Hepatocyte (in vitro differentiated cells): Measurements from ENCODE around the gene ITGB7. TPM values are rescaled to one million over a fixed set of nuclear protein-coding genes. Genes with fewer than 3 reads are reported as not detected.

Experiments
- DNase-seq: peaks from one replicate; pipeline ENCODE4 v3.0.0-alpha.2; 2016; ENCODE audit warnings: low spot score
- H2AFZ ChIP-seq: fragments of 200-600 bp; sonication (generic); 2 replicates; pipeline ENCODE4 v1.6.0; 2016; ENCODE audit warnings: antibody characterized with exemption, mild to moderate bottlenecking
- H3K27ac ChIP-seq: fragments of 200-600 bp; sonication (generic); 2 replicates; pipeline ENCODE4 v1.5.1; 2016; ENCODE audit warnings: mild to moderate bottlenecking
- H3K27me3 ChIP-seq: fragments of 200-600 bp; sonication (generic); 2 replicates; pipeline ENCODE4 v1.6.1; 2016
- H3K36me3 ChIP-seq: fragments of 200-600 bp; sonication (generic); replicated peaks from 2 replicates; pipeline ENCODE4 v1.5.1; 2016; ENCODE audit warnings: low read depth; ENCODE audit not compliant: insufficient read depth
- H3K4me1 ChIP-seq: fragments of 200-600 bp; sonication (generic); 2 replicates; pipeline ENCODE4 v1.5.1; 2016; ENCODE audit warnings: mild to moderate bottlenecking, moderate library complexity; ENCODE audit not compliant: insufficient read depth
- H3K4me2 ChIP-seq: fragments of 200-600 bp; sonication (generic); 2 replicates; pipeline ENCODE4 v1.6.0; 2016
- H3K4me3 ChIP-seq: fragments of 200-600 bp; sonication (generic); 2 replicates; pipeline ENCODE4 v1.5.1; 2016; ENCODE audit warnings: mild to moderate bottlenecking
- H3K79me2 ChIP-seq: fragments of 200-600 bp; sonication (generic); 2 replicates; pipeline ENCODE4 v1.6.0; 2017; ENCODE audit warnings: mild to moderate bottlenecking
- H3K9me2 ChIP-seq: fragments of 200-600 bp; sonication (generic); replicated peaks from 2 replicates; pipeline ENCODE4 v1.6.0; 2017; ENCODE audit warnings: mild to moderate bottlenecking; ENCODE audit not compliant: insufficient read depth
- H3K9me3 ChIP-seq: fragments of 200-600 bp; sonication (generic); 2 replicates; pipeline ENCODE4 v1.5.1; 2016; ENCODE audit warnings: low read depth, mild to moderate bottlenecking
- H4K20me1 ChIP-seq: fragments of 200-600 bp; sonication (generic); 2 replicates; pipeline ENCODE4 v1.6.0; 2016; ENCODE audit warnings: mild to moderate bottlenecking; ENCODE audit not compliant: insufficient read depth, poor library complexity, severe bottlenecking
- CTCF ChIP-seq: fragments of 200-600 bp; sonication (generic); IDR thresholded peaks from 2 replicates; pipeline ENCODE4 v1.5.1; 2016; ENCODE audit warnings: antibody characterized with exemption, mild to moderate bottlenecking; ENCODE audit not compliant: poor library complexity
- EZH2 ChIP-seq: fragments of 200-600 bp; sonication (generic); IDR thresholded peaks from 2 replicates; pipeline ENCODE4 v1.6.1; 2016; ENCODE audit warnings: antibody characterized with exemption, mild to moderate bottlenecking, borderline replicate concordance
- EZH2phosphoT487 ChIP-seq: fragments of 200-600 bp; sonication (generic); IDR thresholded peaks from one replicate; pipeline ENCODE4 v1.6.1; 2018; ENCODE audit warnings: antibody characterized with exemption, mild to moderate bottlenecking, low read depth, moderate library complexity; ENCODE audit not compliant: unreplicated experiment, severe bottlenecking
- WGBS: methylation state at CpG from one replicate; pipeline ENCODE4 v1.1.6; 2016; ENCODE audit warnings: low lambda C conversion rate; ENCODE audit errors: missing lambda C conversion rate; 5-methylcytosine and 5-hydroxymethylcytosine counted together
- polyA plus RNA-seq: library from polyadenylated mRNA; unstranded; fragments of >200 nt; fragmentation: Nextera tagmentation; extraction: Ambion mirVana; gene quantifications from 2 replicates; pipeline ENCODE4 v1.2.1, GENCODE V29; 2016
- total RNA-seq: library from RNA; depleted of rRNA; stranded (reverse); fragments of >200 nt; gene quantifications from 2 replicates; pipeline ENCODE4 v1.2.3, GENCODE V29; 2014

Gene ITGB7
- total and polyA plus RNA-seq, 2 experiments from 2014 or later: 0.23 TPM; not detected in 1

GRCh38 chr12:53210843-53211242 is 3.8 kb upstream of the ITGB7 start:
- Histone ChIP-seq H3K27ac (no peak overlapping the region), H3K27me3 (no peaks in the 10 kb centered on the region), H4K20me1 (peaks cover 17% of the 10 kb centered on the region), H3K4me2 (no peak overlapping the region), H3K9me2 (no peaks in the 10 kb centered on the region), H3K4me1 (peaks cover 6% of the 10 kb centered on the region), H2AFZ (no peak overlapping the region), H3K9me3 (no peaks in the 10 kb centered on the region), H3K36me3 (no peaks in the 10 kb centered on the region), H3K79me2 (peaks cover 16% of the 10 kb centered on the region), H3K4me3 (no peak overlapping the region)
- TF ChIP-seq EZH2 (no peak), EZH2phosphoT487 (no peak), CTCF (no peak)
- DNase-seq: no peak
- 98% methylated on average over 4 of the region's 4 CpGs for WGBS

- no peaks in the 10 kb centered on the region for H3K9me2 ChIP-seq
- no peak for DNase-seq
- no peak overlapping the region for H3K4me2 ChIP-seq
- no peaks in the 10 kb centered on the region for H3K4me1 ChIP-seq
- H3K36me3 ChIP-seq: no peaks in the 10 kb centered on the region
- no peaks in the 10 kb centered on the region for H3K9me3 ChIP-seq
- H3K27ac ChIP-seq: no peak overlapping the region
- TF ChIP-seq EZH2 (no peak), CTCF (no peak), EZH2phosphoT487 (no peak)
- H3K4me3 ChIP-seq: no peak overlapping the region
- no peaks in the 10 kb centered on the region for H3K79me2 ChIP-seq
- H4K20me1 ChIP-seq: peaks cover 9% of the 10 kb centered on the region
- H2AFZ ChIP-seq: no peak overlapping the region
- no peaks in the 10 kb centered on the region for H3K27me3 ChIP-seq
- WGBS: 85% methylated on average over 7 of the region's 7 CpGs
These were observed 1.9 kb upstream of the ITGB7 start for GRCh38 chr12:53208877-53209463.

GRCh38 chr12:53208435-53208834 is 1.4 kb upstream of the ITGB7 start:
- H3K4me3 ChIP-seq: no peak overlapping the region
- 88% methylated on average over 2 of the region's 2 CpGs for WGBS
- H3K9me3 ChIP-seq: no peaks in the 10 kb centered on the region
- no peak overlapping the region for H3K4me2 ChIP-seq
- no peaks in the 10 kb centered on the region for H3K9me2 ChIP-seq
- peaks cover 4% of the 10 kb centered on the region for H4K20me1 ChIP-seq
- no peaks in the 10 kb centered on the region for H3K36me3 ChIP-seq
- H3K27ac ChIP-seq: no peak overlapping the region
- no peaks in the 10 kb centered on the region for H3K27me3 ChIP-seq
- no peak for DNase-seq
- H2AFZ ChIP-seq: no peak overlapping the region
- TF ChIP-seq CTCF: no peak
- no peak for TF ChIP-seq EZH2
- TF ChIP-seq EZH2phosphoT487: no peak
- no peaks in the 10 kb centered on the region for H3K79me2 ChIP-seq
- H3K4me1 ChIP-seq: no peaks in the 10 kb centered on the region
